ENCODE measurements around the gene ADAM19.

- TF ChIP-seq, protein P1, sequence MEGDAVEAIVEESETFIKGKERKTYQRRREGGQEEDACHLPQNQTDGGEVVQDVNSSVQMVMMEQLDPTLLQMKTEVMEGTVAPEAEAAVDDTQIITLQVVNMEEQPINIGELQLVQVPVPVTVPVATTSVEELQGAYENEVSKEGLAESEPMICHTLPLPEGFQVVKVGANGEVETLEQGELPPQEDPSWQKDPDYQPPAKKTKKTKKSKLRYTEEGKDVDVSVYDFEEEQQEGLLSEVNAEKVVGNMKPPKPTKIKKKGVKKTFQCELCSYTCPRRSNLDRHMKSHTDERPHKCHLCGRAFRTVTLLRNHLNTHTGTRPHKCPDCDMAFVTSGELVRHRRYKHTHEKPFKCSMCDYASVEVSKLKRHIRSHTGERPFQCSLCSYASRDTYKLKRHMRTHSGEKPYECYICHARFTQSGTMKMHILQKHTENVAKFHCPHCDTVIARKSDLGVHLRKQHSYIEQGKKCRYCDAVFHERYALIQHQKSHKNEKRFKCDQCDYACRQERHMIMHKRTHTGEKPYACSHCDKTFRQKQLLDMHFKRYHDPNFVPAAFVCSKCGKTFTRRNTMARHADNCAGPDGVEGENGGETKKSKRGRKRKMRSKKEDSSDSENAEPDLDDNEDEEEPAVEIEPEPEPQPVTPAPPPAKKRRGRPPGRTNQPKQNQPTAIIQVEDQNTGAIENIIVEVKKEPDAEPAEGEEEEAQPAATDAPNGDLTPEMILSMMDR (IDR thresholded peaks at IDR 0.05; ENCODE audit: poor library complexity), result no peak
- no peak for TF ChIP-seq EZH2 (IDR thresholded peaks at IDR 0.05; ENCODE audit: borderline replicate concordance)
Measured at GRCh38 chr5:157510682-157511081, 64.9 kb downstream of the ADAM19 start.
